ENCODE measurements around the gene AOPEP. TPM values are rescaled to one million over a fixed set of nuclear protein-coding genes. Genes with fewer than 3 reads are reported as not detected.

The AOPEP gene
- total and polyA plus RNA-seq, 9 of the 15 experiments (the other 6 are each of a cell fraction or from before 2014, with no cell fraction given), result 4.5 to 19.3 (median 13.5) TPM

- TF ChIP-seq REST (IDR thresholded peaks at IDR 0.05; ENCODE audit: borderline replicate concordance), result no peak
- no peak for TF ChIP-seq REST (CRISPR knock-in tag; IDR thresholded peaks at IDR 0.05; ENCODE audit: low read depth)
- TF ChIP-seq CSDE1 (IDR thresholded peaks at IDR 0.05), result no peak
- no peak for TF ChIP-seq EGR1 (conservative IDR thresholded peaks at IDR 0.05)
- no peak for TF ChIP-seq GTF3C2 (IDR thresholded peaks at IDR 0.05; ENCODE audit: borderline replicate concordance, extremely low read depth, insufficient read length)
- no peak for TF ChIP-seq RFX1 (IDR thresholded peaks at IDR 0.05)
- no peak for TF ChIP-seq BCL6 (CRISPR knock-in tag; IDR thresholded peaks at IDR 0.05)
- no peak for TF ChIP-seq RAD51 (IDR thresholded peaks at IDR 0.05; ENCODE audit: borderline replicate concordance, low read depth)
- TF ChIP-seq, protein P1, sequence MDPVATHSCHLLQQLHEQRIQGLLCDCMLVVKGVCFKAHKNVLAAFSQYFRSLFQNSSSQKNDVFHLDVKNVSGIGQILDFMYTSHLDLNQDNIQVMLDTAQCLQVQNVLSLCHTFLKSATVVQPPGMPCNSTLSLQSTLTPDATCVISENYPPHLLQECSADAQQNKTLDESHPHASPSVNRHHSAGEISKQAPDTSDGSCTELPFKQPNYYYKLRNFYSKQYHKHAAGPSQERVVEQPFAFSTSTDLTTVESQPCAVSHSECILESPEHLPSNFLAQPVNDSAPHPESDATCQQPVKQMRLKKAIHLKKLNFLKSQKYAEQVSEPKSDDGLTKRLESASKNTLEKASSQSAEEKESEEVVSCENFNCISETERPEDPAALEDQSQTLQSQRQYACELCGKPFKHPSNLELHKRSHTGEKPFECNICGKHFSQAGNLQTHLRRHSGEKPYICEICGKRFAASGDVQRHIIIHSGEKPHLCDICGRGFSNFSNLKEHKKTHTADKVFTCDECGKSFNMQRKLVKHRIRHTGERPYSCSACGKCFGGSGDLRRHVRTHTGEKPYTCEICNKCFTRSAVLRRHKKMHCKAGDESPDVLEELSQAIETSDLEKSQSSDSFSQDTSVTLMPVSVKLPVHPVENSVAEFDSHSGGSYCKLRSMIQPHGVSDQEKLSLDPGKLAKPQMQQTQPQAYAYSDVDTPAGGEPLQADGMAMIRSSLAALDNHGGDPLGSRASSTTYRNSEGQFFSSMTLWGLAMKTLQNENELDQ (CRISPR knock-in tag; IDR thresholded peaks at IDR 0.05; ENCODE audit: borderline replicate concordance), result no peak
- no peak for TF ChIP-seq MAFG (tag; conservative IDR thresholded peaks at IDR 0.05)
- TF ChIP-seq CLOCK (CRISPR knock-in tag; IDR thresholded peaks at IDR 0.05; ENCODE audit: borderline replicate concordance), result no peak
- no peak for TF ChIP-seq ZNF121 (CRISPR knock-in tag; conservative IDR thresholded peaks at IDR 0.05)
- TF ChIP-seq SMARCB1 (IDR thresholded peaks at IDR 0.05; ENCODE audit: insufficient read length, low read depth), result no peak
Observed at GRCh38 chr9:95010431-95010838, 283.9 kb downstream of the AOPEP start (continued).

Data from K562 (cell line).